ENCODE measurements around the gene DOLK. TPM values are rescaled to one million over a fixed set of nuclear protein-coding genes. Genes with fewer than 3 reads are reported as not detected.

Gene DOLK
- polyA plus RNA-seq, 3 donors, result 0.76 to 8.5 (median 7.0) TPM

DNA sequence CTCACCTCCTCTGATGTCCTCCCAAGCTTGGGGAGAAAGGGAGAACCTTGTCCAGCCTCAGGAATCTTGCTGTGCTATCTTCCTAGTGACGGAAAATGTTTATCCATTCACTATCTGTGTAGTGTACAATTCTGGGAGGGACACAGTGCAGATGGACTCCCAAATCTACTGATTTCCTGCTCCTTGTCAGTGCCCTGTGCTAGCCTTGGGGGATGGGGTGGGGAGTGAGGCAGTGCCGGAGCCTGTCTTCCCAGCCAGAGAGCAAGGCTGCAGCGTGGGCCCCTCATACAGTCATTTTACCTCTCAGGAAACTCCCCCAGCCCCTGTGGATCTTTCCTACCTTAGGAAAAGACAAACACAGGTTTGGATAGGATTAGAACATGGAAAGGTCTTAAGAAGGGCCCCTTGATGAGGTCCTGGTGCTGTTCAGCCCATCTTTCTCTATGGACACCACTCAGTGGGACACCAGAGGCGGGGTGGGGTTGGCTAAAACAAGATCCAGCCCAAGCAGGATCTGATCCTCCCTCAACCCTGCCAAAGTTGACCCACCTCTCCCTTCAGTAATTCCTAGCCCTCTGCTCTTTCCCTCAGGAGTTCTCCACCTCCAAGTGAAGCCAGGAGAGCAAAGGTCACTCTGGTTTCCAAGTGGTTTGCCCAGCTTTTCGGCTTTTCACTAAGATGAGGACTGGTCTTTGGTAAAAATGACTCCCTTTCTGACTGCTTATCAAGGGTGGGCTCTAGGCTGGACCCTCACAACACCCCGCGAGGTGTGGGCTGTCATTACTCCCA is 3.4 kb downstream of the DOLK start:
- no peak overlapping the region for H3K9ac ChIP-seq (ENCODE audit: insufficient read depth, low read length, poor library complexity, severe bottlenecking)
- no peaks in the 10 kb centered on the region for H3K36me3 ChIP-seq (replicated peaks in 1 of 2; ENCODE audit: control insufficient read depth in 1 of 2, insufficient read depth in 2 of 2, low read length in 2 of 2)
- H4K20me1 ChIP-seq (ENCODE audit: insufficient read depth, low read length), result no peaks in the 10 kb centered on the region
- Mint-ChIP-seq H3K4me1 (peaks cover 18% of the 10 kb centered on the region), H3K27me3 (ENCODE audit: low read depth in 3 of 3) (peaks cover 0 to 4% (median 0%) of the 10 kb centered on the region in 3 donors), H3K36me3 (peaks cover 6 to 10% of the 10 kb centered on the region in 2 donors), H3K27ac (no peak overlapping the region), H3K4me3 (no peak overlapping the region), H3K9me3 (peaks cover 0 to 5% (median 0%) of the 10 kb centered on the region in 7 donors)
- intact Hi-C loops (cut with micrococcal nuclease), result loop anchor here in 1 of 2 donors (10.0 kb wide), 2 partner anchors 59 to 219 kb away; partner anchors contain the start of genes KYAT1, LRRC8A and ZDHHC12
- H3K27ac ChIP-seq (ENCODE audit: low read depth in 1 of 2, low read length in 2 of 2), result no peak overlapping the region
- no peak for TF ChIP-seq CTCF (IDR thresholded peaks at IDR 0.05)
- no peaks in the 10 kb centered on the region for H3K27me3 ChIP-seq (ENCODE audit: control insufficient read depth in 2 of 2, insufficient read depth in 2 of 2, low read length in 2 of 2)
- no peak for DNase-seq
- H3K4me2 ChIP-seq (replicated peaks; ENCODE audit: extremely low read depth, low read length, poor library complexity, severe bottlenecking), result no peak overlapping the region
- 100% methylated on average over 4 of the region's 7 CpGs for WGBS (ENCODE audit: insufficient coverage)
- no peak overlapping the region for H3K4me3 ChIP-seq (replicated peaks in 1 of 3; ENCODE audit: low read depth in 2 of 3, low read length in 3 of 3)
- peaks cover 12 to 20% of the 10 kb centered on the region in 2 donors for H3K4me1 ChIP-seq (ENCODE audit: control insufficient read depth in 1 of 2, insufficient read depth in 2 of 2, low read length in 2 of 2)
- H2AFZ ChIP-seq (ENCODE audit: insufficient read depth, low read depth, low read length, poor library complexity, severe bottlenecking), result no peak overlapping the region
- H3K9me3 ChIP-seq (replicated peaks in 1 of 2; ENCODE audit: control insufficient read depth in 1 of 2, insufficient read depth in 1 of 2, low read length in 2 of 2), result no peaks in the 10 kb centered on the region
- peaks cover 15% of the 10 kb centered on the region for H3K79me2 ChIP-seq (ENCODE audit: insufficient read depth, low read length)

DNA sequence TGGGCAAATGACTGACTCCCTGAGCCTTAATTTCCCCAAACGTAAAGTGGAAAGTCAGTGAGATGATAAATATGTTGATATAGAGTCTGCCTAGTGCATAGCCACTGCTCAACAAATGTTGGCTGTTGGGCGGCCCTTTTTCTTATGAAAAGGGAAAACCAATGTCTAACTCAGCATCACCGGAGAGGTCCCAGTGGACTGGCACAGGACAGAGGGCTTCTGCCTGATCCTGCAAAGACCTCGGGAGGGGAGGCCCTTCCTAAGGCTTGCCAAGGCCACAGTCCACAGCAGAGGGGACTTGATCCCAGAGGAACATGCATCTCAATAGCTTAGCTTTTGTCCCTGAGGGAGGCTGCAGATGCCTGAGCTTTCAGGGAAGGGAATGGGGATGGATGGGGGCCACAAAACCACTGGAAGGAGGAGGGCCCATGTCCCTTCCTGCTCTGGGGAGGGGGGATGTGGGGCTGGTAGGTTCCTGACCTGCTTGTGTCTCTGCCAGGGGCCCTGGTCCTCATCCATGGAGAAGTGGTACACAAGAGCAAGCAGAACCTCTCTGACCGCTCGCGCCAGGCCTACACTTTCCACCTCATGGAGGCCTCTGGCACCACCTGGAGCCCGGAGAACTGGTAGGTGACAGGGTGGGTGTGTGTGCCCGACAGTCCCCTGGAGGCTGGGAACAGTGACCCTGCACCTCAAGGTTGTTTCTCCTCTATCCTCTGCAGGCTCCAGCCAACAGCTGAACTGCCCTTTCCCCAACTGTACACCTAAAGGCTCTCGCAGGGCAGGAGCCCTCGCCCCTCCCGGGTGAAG is 6.3 kb downstream of the DOLK start:
- intact Hi-C loops (cut with micrococcal nuclease), result loop anchor here in 1 of 2 donors (10.0 kb wide), 2 partner anchors 56 to 216 kb away; partner anchors contain the start of genes KYAT1, LRRC8A and ZDHHC12
- Histone ChIP-seq H2AFZ (ENCODE audit: insufficient read depth, low read depth, low read length, poor library complexity, severe bottlenecking) (no peak overlapping the region), H3K36me3 (replicated peaks in 1 of 2; ENCODE audit: control insufficient read depth in 1 of 2, insufficient read depth in 2 of 2, low read length in 2 of 2) (no peaks in the 10 kb centered on the region), H3K27me3 (ENCODE audit: control insufficient read depth in 2 of 2, insufficient read depth in 2 of 2, low read length in 2 of 2) (no peaks in the 10 kb centered on the region), H3K4me1 (ENCODE audit: control insufficient read depth in 1 of 2, insufficient read depth in 2 of 2, low read length in 2 of 2) (peaks cover 0 to 2% of the 10 kb centered on the region in 2 donors), H3K79me2 (ENCODE audit: insufficient read depth, low read length) (peaks cover 1% of the 10 kb centered on the region), H3K4me2 (replicated peaks; ENCODE audit: extremely low read depth, low read length, poor library complexity, severe bottlenecking) (no peak overlapping the region), H3K9ac (ENCODE audit: insufficient read depth, low read length, poor library complexity, severe bottlenecking) (no peak overlapping the region), H4K20me1 (ENCODE audit: insufficient read depth, low read length) (no peaks in the 10 kb centered on the region), H3K9me3 (replicated peaks in 1 of 2; ENCODE audit: control insufficient read depth in 1 of 2, insufficient read depth in 1 of 2, low read length in 2 of 2) (no peaks in the 10 kb centered on the region), H3K27ac (ENCODE audit: low read depth in 1 of 2, low read length in 2 of 2) (no peak overlapping the region), H3K4me3 (replicated peaks in 1 of 3; ENCODE audit: low read depth in 2 of 3, low read length in 3 of 3) (no peak overlapping the region)
- DNase-seq, result no peak
- H3K36me3 Mint-ChIP-seq, result peaks cover 6 to 7% of the 10 kb centered on the region in 2 donors
- H3K27ac Mint-ChIP-seq, result no peak overlapping the region
- peaks cover 0 to 4% (median 2%) of the 10 kb centered on the region in 3 donors for H3K27me3 Mint-ChIP-seq (ENCODE audit: low read depth in 3 of 3)
- peaks cover 2% of the 10 kb centered on the region for H3K4me1 Mint-ChIP-seq
- no peak overlapping the region for H3K4me3 Mint-ChIP-seq
- no peak for TF ChIP-seq CTCF (IDR thresholded peaks at IDR 0.05)
- H3K9me3 Mint-ChIP-seq, result peaks cover 0 to 2% (median 0%) of the 10 kb centered on the region in 7 donors
- WGBS (ENCODE audit: insufficient coverage), result 99% methylated on average over 6 of the region's 12 CpGs
